Ovary (tissue), 3 donors: ENCODE data around the gene BMP4.

Experiments used
- POLR2A ChIP-seq: fragments of 450-650 bp; IDR thresholded peaks from one replicate; pipeline ENCODE4 v1.6.1; 2017; ENCODE audit warnings: antibody characterized with exemption, mild to moderate bottlenecking, moderate library complexity
- TF ChIP-seq, protein P1 (sequence below), 3 donors: fragments of 450-650 bp in 2 of 3; fragments of 200-600 bp in 1 of 3; IDR thresholded peaks; one replicate each; pipeline versions ENCODE4 v1.5.1 to v1.8.0; 2016 to 2022; ENCODE audit warnings: antibody characterized with exemption in 3 of 3, mild to moderate bottlenecking in 1 of 3
- donor health status: DM: no; HTN: no; CAD: no.

DNA sequence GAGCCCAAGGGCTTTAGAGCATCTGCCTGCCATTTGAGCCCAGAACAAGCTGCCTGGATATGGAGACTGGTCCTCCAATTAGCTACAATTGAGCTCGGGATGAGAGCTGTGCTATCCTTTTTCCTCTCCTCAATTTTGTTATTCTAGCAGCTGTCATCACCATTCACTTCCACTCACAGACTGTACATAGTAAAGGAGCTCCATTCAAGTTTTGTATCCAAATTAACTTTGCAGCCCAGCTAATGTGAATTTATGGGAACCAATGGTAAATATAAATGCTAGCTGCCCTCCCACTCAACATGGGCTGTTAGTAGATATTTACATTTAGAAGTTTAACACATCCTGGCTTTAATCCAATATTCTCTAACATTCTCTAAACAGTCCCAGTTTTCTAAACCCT lies 44.6 kb downstream of the BMP4 start:
- TF ChIP-seq, protein P1, sequence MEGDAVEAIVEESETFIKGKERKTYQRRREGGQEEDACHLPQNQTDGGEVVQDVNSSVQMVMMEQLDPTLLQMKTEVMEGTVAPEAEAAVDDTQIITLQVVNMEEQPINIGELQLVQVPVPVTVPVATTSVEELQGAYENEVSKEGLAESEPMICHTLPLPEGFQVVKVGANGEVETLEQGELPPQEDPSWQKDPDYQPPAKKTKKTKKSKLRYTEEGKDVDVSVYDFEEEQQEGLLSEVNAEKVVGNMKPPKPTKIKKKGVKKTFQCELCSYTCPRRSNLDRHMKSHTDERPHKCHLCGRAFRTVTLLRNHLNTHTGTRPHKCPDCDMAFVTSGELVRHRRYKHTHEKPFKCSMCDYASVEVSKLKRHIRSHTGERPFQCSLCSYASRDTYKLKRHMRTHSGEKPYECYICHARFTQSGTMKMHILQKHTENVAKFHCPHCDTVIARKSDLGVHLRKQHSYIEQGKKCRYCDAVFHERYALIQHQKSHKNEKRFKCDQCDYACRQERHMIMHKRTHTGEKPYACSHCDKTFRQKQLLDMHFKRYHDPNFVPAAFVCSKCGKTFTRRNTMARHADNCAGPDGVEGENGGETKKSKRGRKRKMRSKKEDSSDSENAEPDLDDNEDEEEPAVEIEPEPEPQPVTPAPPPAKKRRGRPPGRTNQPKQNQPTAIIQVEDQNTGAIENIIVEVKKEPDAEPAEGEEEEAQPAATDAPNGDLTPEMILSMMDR (IDR thresholded peaks at IDR 0.05), result no peak
- no peak for TF ChIP-seq POLR2A
